Measurements from ENCODE around the gene SH3D21.

DNA sequence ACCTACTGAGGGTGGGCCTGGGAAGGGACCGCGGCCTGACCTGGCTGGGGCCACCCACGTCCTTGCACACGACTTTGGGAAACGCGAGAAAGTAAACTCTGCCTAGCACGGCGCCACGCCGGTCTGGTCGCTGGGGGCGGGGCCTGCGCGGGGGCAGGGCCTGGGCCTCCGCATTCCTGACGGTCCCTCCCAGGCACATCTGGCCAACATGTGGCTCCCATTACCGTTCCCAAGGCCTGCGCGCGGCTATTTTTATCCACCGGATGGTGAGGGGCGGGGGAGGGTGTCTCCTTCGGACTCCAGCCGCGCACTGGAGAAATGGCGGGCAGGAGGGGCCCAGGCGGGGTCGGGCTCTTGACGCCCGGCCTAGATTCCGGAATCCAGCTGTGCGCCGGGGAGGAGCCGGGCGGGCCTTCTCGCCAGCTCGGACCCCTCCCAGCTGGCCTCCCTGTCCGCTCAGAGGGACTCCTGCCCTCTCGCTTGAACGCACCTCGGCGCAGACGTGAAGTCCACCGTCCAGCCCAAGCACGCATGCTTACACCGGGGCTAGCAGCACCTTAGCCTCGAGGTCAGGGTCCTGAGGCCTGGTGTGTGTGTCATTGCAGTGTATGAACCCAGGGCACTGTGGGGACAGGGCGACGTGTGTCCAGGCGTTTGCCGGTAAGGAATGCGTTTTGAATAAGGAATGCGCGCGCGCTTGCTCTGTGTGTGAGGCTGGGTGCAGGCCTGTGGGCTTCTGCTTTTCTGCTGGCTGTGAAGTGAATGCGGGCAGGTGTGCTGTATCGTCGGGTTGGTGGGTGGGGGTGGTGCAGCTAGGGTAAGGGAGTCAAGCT is 15.2 kb downstream of the SH3D21 start:
- TF ChIP-seq, protein P1, sequence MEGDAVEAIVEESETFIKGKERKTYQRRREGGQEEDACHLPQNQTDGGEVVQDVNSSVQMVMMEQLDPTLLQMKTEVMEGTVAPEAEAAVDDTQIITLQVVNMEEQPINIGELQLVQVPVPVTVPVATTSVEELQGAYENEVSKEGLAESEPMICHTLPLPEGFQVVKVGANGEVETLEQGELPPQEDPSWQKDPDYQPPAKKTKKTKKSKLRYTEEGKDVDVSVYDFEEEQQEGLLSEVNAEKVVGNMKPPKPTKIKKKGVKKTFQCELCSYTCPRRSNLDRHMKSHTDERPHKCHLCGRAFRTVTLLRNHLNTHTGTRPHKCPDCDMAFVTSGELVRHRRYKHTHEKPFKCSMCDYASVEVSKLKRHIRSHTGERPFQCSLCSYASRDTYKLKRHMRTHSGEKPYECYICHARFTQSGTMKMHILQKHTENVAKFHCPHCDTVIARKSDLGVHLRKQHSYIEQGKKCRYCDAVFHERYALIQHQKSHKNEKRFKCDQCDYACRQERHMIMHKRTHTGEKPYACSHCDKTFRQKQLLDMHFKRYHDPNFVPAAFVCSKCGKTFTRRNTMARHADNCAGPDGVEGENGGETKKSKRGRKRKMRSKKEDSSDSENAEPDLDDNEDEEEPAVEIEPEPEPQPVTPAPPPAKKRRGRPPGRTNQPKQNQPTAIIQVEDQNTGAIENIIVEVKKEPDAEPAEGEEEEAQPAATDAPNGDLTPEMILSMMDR (IDR thresholded peaks at IDR 0.05), result no peak
- no peak for TF ChIP-seq POLR2A (IDR thresholded peaks at IDR 0.05)
